ENCODE data around the gene CCDC141.

- TF ChIP-seq EZH2 (IDR thresholded peaks at IDR 0.05; ENCODE audit: borderline replicate concordance, insufficient read depth, low read length, poor library complexity, severe bottlenecking), result no peak
- TF ChIP-seq, protein P1, sequence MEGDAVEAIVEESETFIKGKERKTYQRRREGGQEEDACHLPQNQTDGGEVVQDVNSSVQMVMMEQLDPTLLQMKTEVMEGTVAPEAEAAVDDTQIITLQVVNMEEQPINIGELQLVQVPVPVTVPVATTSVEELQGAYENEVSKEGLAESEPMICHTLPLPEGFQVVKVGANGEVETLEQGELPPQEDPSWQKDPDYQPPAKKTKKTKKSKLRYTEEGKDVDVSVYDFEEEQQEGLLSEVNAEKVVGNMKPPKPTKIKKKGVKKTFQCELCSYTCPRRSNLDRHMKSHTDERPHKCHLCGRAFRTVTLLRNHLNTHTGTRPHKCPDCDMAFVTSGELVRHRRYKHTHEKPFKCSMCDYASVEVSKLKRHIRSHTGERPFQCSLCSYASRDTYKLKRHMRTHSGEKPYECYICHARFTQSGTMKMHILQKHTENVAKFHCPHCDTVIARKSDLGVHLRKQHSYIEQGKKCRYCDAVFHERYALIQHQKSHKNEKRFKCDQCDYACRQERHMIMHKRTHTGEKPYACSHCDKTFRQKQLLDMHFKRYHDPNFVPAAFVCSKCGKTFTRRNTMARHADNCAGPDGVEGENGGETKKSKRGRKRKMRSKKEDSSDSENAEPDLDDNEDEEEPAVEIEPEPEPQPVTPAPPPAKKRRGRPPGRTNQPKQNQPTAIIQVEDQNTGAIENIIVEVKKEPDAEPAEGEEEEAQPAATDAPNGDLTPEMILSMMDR (IDR thresholded peaks at IDR 0.05; ENCODE audit: poor library complexity, severe bottlenecking), result no peak
- no peak for TF ChIP-seq EP300 (conservative IDR thresholded peaks at IDR 0.05; ENCODE audit: poor library complexity, severe bottlenecking)
- no peak for TF ChIP-seq POLR2AphosphoS5 (IDR thresholded peaks at IDR 0.05)
- TF ChIP-seq RAD21 (conservative IDR thresholded peaks at IDR 0.05), result no peak
Observed at GRCh38 chr2:178828486-178828881, 221.5 kb downstream of the CCDC141 start.

Data from neural cell (in vitro differentiated cells).